ENCODE data around the gene TMEM205.
"Not testable (repeated sequence)": the region's sequence is repeated elsewhere in the genome, so short reads cannot be mapped to it uniquely, and the experiment has no call there.

The TMEM205 gene

DNA sequence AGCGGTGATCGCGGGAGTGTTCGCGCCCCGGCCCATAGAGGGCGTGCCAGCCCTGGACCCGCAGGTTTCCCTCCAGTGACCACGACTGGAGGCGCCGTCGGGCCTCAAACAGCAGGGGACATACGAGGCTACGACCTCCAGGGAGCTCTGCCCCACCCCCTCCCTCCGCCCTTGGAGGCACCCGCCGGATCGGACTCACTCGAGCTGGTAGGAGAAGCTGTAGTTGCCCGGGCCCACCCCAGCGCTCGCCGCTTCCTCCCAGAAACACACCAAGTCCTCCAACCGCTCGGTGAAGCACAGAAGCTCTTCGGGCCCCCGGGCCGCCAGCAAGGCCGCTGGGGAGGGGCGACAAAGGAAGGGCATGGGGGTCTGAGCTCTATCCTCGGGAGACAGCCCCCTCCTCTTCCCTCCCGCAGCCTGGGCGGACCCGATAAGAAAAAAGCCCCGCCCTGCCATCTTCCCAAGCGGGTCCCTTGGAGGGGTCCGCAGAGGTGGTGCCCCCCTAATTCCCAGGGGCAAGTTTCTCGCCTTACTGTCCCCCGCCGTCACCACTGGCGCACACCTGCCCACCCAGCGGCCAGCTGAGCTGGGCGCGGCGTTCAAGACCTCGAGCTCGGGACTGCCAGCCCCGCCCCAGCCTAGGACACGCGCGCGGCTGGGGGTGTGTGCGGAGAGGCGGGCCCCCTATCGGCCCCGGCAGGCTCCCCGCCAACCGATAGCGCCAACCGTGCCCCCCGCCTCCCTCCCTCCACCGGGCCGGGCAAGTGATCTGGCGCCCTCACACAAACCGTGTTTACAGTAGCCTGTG is 37.0 kb upstream of the TMEM205 start:
- TF ChIP-seq, protein P1, sequence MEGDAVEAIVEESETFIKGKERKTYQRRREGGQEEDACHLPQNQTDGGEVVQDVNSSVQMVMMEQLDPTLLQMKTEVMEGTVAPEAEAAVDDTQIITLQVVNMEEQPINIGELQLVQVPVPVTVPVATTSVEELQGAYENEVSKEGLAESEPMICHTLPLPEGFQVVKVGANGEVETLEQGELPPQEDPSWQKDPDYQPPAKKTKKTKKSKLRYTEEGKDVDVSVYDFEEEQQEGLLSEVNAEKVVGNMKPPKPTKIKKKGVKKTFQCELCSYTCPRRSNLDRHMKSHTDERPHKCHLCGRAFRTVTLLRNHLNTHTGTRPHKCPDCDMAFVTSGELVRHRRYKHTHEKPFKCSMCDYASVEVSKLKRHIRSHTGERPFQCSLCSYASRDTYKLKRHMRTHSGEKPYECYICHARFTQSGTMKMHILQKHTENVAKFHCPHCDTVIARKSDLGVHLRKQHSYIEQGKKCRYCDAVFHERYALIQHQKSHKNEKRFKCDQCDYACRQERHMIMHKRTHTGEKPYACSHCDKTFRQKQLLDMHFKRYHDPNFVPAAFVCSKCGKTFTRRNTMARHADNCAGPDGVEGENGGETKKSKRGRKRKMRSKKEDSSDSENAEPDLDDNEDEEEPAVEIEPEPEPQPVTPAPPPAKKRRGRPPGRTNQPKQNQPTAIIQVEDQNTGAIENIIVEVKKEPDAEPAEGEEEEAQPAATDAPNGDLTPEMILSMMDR (IDR thresholded peaks at IDR 0.05; ENCODE audit: low read depth, low read length): peak; percentile 61
- peak overlapping the region; percentile 30 for H3K4me3 ChIP-seq (ENCODE audit: low read depth, low read length)

DNA sequence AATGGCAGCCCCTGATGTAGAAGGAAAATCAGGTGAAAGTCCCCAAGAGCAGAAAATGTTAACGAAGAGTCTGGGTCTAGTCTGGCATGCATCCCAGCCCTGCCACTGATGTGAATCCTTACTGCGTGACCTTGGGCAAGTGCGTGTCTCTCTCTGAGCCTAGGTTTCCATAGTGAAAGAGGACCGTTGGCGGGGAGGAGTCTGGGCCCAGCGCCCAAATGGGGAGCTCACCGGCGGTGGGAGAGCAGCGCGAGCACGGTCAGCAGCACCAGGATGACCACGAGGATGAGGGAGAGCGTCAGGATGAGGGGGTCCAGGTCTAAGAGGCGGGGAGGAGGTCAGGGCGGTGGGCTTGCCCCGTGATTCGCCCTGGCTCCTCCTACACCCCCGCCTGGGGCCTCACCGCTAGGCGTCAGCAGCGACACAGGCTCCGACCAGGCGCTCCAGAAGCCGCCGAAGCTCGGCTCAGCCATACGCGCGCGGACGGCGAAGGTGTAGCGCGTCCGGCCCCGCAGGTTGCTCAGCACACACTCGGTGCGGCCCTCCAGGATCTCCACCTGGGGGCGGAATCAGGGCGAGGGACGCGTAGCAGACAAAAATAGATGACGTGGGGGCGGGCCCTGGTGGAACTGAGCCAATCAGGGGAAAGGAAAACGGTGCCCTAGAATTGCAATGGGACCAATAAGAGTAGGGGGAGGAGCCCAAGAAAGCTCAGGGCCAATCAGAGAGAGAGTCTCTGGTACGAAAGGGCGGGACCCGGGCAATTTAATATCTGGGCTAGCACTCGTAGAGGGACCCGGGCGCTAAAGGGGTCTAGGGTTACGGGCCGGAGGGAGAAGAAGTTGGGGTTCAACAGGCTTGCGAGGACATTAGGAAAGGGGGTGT is 34.8 kb upstream of the TMEM205 start:
- peak overlapping the region; percentile 75 for H3K4me3 ChIP-seq (ENCODE audit: low read depth, low read length)
- TF ChIP-seq, protein P1 (IDR thresholded peaks at IDR 0.05; ENCODE audit: low read depth, low read length): peak; percentile 66

DNA sequence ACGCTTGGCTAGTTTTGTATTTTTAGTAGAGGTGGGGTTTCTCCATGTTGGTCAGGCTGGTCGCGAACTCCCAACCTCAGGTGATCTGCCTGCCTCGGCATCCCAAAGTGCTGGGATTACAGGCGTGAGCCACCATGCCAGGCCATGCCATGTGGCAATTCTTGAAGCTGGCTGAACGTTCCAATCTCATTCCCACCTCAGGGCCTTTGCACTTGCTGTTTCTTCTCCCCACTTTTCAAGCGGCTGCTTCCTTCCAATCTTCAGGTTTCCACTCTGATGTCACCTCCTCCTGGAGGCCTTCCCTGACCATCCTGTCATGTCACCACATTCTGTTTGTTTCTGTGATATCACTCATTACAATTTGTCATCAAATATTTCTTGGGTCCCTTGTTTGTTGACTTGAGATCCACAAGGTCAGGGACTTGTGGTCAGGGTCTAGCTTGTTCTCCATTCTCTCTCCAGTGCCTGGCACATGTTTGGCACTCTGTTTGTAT is 33.8 kb upstream of the TMEM205 start:
- TF ChIP-seq, protein P1 (IDR thresholded peaks at IDR 0.05; ENCODE audit: low read depth, low read length): no peak
- H3K4me3 ChIP-seq (ENCODE audit: low read depth, low read length): peak overlapping the region; percentile 75; the same call in 1 of the 2 replicates

DNA sequence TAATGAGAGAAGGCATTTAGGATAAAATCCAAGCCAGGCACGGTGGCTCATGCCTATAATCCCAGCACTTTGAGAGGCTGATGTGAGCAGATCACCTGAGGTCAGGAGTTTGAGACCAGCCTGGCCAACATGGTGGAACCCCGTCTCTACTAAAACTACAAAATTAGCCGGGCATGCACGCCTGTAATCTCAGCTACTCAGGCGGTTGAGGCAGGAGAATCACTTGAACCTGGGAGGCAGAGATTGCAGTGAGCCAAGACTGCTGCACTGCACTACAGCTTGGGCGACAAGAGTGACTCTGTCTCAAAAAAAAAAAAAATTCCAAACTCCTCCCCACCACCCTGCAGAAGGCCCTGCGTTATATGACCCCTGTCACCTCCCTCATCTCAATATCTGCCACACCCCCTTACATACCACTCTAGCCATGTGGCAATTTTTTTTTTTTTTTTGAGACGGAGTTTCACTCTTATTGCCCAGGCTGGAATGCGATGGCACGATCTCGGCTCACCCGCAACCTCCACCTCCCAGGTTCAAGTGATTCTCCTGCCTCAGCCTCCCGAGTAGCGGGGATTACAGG is 33.3 kb upstream of the TMEM205 start:
- H3K4me3 ChIP-seq (ENCODE audit: low read depth, low read length): not testable (repeated sequence)

DNA sequence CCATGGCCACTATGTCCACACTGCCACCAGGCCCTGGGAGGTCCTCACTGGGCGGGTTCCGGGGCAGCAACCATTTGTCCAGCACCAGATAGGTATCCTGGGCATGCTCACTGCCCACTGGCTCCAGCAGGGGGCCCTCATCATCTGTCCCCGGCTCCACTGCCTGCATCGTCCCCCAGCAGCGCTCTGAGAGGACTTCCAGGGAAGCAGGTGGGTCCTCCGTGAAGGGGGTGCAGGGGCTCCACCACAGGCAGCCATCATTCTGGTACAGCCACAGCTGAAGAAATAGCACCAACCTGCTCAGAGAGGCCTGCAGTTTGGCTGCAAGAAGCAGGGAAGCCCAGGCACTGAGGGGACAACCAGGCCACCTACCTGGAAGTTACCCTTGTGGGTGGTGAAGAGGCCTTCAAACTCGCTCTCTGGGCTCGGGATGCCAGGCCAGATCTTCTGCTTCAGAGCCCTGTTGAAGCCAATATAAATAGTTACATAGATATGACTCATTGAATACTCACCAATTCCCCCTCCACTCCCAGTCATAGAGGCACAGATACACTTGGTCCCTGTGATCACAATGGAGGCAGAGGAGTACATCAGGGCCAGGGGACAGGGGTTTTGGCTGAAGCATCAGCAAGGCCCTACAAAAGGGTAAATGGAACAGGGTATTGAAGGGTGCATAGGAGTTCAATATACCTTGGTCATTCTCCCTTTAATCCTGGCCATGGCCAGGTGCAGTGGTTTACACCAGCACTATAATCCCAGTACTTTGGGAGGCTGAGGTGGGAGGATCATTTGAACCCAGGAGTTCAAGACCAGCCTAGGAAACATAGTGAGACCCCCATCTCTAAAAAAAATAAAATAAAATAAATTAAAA is 32.5 kb upstream of the TMEM205 start:
- H3K4me3 ChIP-seq (ENCODE audit: low read depth, low read length): no peak overlapping the region
- TF ChIP-seq, protein P1 (IDR thresholded peaks at IDR 0.05; ENCODE audit: low read depth, low read length): peak; percentile 29

DNA sequence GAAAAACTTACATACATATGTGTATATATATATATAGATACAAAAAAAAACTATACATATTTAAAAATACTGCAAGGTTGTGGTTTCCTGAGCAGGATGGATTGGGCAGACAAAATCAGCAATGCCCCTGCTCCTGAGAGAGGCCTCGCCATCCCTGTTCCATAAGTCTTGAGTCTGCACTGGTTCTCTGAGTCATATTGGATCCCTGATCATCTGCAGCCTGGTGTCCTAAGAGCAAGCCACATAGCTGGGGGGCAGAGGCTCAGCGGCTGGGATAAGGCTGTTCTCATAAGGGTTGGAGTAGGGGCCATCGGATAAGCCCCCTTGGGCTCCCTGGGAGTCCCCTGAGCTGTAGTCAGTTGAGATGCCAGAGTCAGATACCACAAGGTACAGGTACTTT is 31.7 kb upstream of the TMEM205 start:
- H3K4me3 ChIP-seq (ENCODE audit: low read depth, low read length): no peak overlapping the region
- TF ChIP-seq, protein P1 (IDR thresholded peaks at IDR 0.05; ENCODE audit: low read depth, low read length): no peak

DNA sequence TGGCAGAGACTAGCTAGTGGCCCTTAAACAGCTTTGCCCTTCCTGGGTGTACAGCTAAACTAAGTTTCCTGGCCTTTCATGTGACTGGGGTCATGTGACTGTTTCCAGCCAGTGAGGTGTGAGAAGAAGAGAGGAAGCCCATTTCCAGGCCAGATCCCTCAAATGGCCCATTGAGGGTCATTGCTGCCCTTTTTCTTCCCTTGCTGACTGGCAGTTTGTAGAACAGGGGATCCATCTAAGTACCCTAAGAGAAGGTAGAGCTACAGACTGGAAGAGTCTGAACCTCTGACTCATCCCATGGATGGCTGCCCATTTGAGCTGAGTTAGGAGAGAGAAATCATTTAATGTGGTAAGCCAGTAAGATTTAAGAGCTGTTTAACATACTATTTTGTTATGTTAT is 31.2 kb upstream of the TMEM205 start:
- TF ChIP-seq, protein P1 (IDR thresholded peaks at IDR 0.05; ENCODE audit: low read depth, low read length): no peak
- H3K4me3 ChIP-seq (ENCODE audit: low read depth, low read length): no peak overlapping the region

Data from WI38 (cell line).